ENCODE data around the gene OSBPL3.

- TF ChIP-seq POLR2A (IDR thresholded peaks at IDR 0.05) (no peak), CTCF (IDR thresholded peaks at IDR 0.05) (no peak)
Measured at GRCh38 chr7:24920451-24921361, 59.3 kb downstream of the OSBPL3 start.

All from gastroesophageal sphincter (tissue), 3 donors.